ENCODE data around the gene KBTBD4. TPM values are rescaled to one million over a fixed set of nuclear protein-coding genes. Genes with fewer than 3 reads are reported as not detected.

KBTBD4 gene
- total and polyA plus RNA-seq, 2 of the 8 experiments (the other 6 are each of a cell fraction or from before 2014, with no cell fraction given) = 12.0 to 19.5 TPM

- 96% methylated on average over 1 of the region's 1 CpG; no CpG with 5 or more reads in 1 of the 2 experiments for WGBS, 2 experiments (ENCODE audit: extremely low coverage in 1 of 2, insufficient coverage in 1 of 2, insufficient read length in 1 of 2, insufficient replicate concordance in 2 of 2, low coverage in 1 of 2, low lambda C conversion rate in 2 of 2, missing lambda C conversion rate in 1 of 2)
- CTCF ChIA-PET (ENCODE audit: partially characterized antibody) = no interaction called here
- H3K4me3 ChIP-seq (ENCODE audit: extremely low read depth in 1 of 4, insufficient read depth in 2 of 4, low read depth in 3 of 4, low read length in 4 of 4) = no peak overlapping the region
These were observed 20.1 kb downstream of the KBTBD4 start for GRCh38 chr11:47558695-47559094.

More at GRCh38 chr11:47558695-47559094, 20.1 kb downstream of the KBTBD4 start:
- Histone ChIP-seq H2BK120ac (replicated peaks; ENCODE audit: low read depth, low read length) (no peak overlapping the region), H4K8ac (ENCODE audit: extremely low read depth, insufficient read depth, low read length) (no peak overlapping the region), H2BK5ac (ENCODE audit: low read depth, low read length) (no peak overlapping the region), H4K20me1 (replicated peaks in 1 of 2; ENCODE audit: control insufficient read depth in 1 of 2, insufficient read depth in 2 of 2, low read length in 2 of 2) (no peaks in the 10 kb centered on the region), H3K23ac (ENCODE audit: insufficient read length) (no peak overlapping the region), H3K9me3 (ENCODE audit: insufficient read depth in 2 of 2, low read depth in 1 of 2, low read length in 1 of 2) (no peaks in the 10 kb centered on the region), H2AK5ac (ENCODE audit: low read depth, low read length) (no peak overlapping the region), H2BK20ac (ENCODE audit: low read length) (no peak overlapping the region), H3K23me2 (ENCODE audit: low read depth, low read length) (no peaks in the 10 kb centered on the region), H3K4ac (replicated peaks; ENCODE audit: insufficient read length, low read depth, low read length) (no peak overlapping the region), H3K79me2 (ENCODE audit: control insufficient read depth in 1 of 2, insufficient read depth in 2 of 2, low read length in 2 of 2) (no peaks in the 10 kb centered on the region), H3K27me3 (replicated peaks in 1 of 4; ENCODE audit: control insufficient read depth in 3 of 4, extremely low read depth in 1 of 4, insufficient read depth in 3 of 4, low read length in 3 of 4) (no peaks in the 10 kb centered on the region), H3K36me3 (ENCODE audit: control insufficient read depth in 2 of 4, insufficient read depth in 4 of 4, low read length in 3 of 4) (no peaks in the 10 kb centered on the region), H3K27ac (ENCODE audit: low read depth, low read length) (no peak overlapping the region), H3K18ac (ENCODE audit: extremely low read depth, low read length) (no peak overlapping the region), H4K5ac (ENCODE audit: insufficient read length, low read depth, low read length) (no peak overlapping the region), H3K9ac (replicated peaks in 1 of 4; ENCODE audit: extremely low read depth in 1 of 4, low read depth in 3 of 4, low read length in 3 of 4) (no peak overlapping the region), H2AFZ (ENCODE audit: low read length) (no peak overlapping the region), H3K4me2 (ENCODE audit: insufficient read depth in 1 of 2, low read depth in 2 of 2, low read length in 2 of 2) (no peak overlapping the region), H3K4me1 (replicated peaks in 1 of 4; ENCODE audit: control insufficient read depth in 3 of 4, insufficient read depth in 4 of 4, low read length in 3 of 4) (peaks cover 0 to 2% (median 0%) of the 10 kb centered on the region in 4 experiments; a peak in 1 of 7 replicates), H3K56ac (replicated peaks; ENCODE audit: insufficient read length, low read depth, low read length) (no peak overlapping the region), H2BK15ac (ENCODE audit: low read length) (no peak overlapping the region), H2BK12ac (ENCODE audit: low read depth, low read length) (no peak overlapping the region), H3K79me1 (ENCODE audit: low read depth, low read length) (no peaks in the 10 kb centered on the region), H4K91ac (replicated peaks; ENCODE audit: insufficient read length, low read length) (no peak overlapping the region), H3K14ac (ENCODE audit: insufficient read length) (no peak overlapping the region)
- POLR2A ChIA-PET (ENCODE audit: partially characterized antibody) = interaction anchor here (1.1 kb wide), 1 partner anchor 88 kb away, joined by 3 read pairs; no protein-coding TSS in a partner anchor
- FAIRE-seq (no peak), DNase-seq (ENCODE audit: low read depth in 1 of 2, low spot score in 2 of 2) (no peak)
- TF ChIP-seq TEAD4 (IDR thresholded peaks at IDR 0.05; ENCODE audit: low read depth, low read length) (no peak), TAF1 (IDR thresholded peaks at IDR 0.05; ENCODE audit: low read depth, low read length) (no peak), NANOG (IDR thresholded peaks at IDR 0.05; ENCODE audit: insufficient read depth, low read depth, low read length, poor library complexity, severe bottlenecking) (no peak), TAF7 (optimal IDR thresholded peaks at IDR 0.05; ENCODE audit: borderline replicate concordance, low read depth, low read length) (no peak), SAP30 (IDR thresholded peaks at IDR 0.05; ENCODE audit: insufficient read depth, insufficient replicate concordance, low read length) (no peak), RBBP5 (IDR thresholded peaks at IDR 0.05; ENCODE audit: borderline replicate concordance, low read depth, low read length) (no peak), JUN (IDR thresholded peaks at IDR 0.05; ENCODE audit: low read depth, low read length) (no peak), GTF2F1 (IDR thresholded peaks at IDR 0.05; ENCODE audit: borderline replicate concordance, low read depth, low read length) (no peak), JUND (IDR thresholded peaks at IDR 0.05; ENCODE audit: low read length) (no peak)
